Calu3 (cell line): ENCODE measurements around the gene IL17RD. TPM values are rescaled to one million over a fixed set of nuclear protein-coding genes. Genes with fewer than 3 reads are reported as not detected.

ENCODE experiments used
- BruUV-seq: library from RNA; stranded (reverse); fragments of 400-500 nt; replicated peaks from 2 replicates; lab custom pipeline; 2021; lab: Mats Ljungman, UMichigan
- CTCF ChIA-PET: fragments of 300-600 bp; sonication (Branson Sonifier 250); formaldehyde crosslinking; loops from one replicate; lab custom pipeline; 2022; ENCODE audit warnings: antibody characterized with exemption; lab: Charles Lee
- DNase-seq: peaks from one replicate; pipeline ENCODE4 v3.0.0; 2022
- H3K27ac Mint-ChIP-seq: one replicate; pipeline ENCODE4 v1.8.0; 2022; ENCODE audit warnings: mixed read lengths; ENCODE audit not compliant: unreplicated experiment
- H3K27me3 Mint-ChIP-seq: one replicate; pipeline ENCODE4 v1.8.0; 2022; ENCODE audit warnings: mixed read lengths; ENCODE audit not compliant: unreplicated experiment
- H3K36me3 Mint-ChIP-seq: one replicate; pipeline ENCODE4 v1.8.0; 2022; ENCODE audit warnings: mild to moderate bottlenecking, moderate library complexity, mixed read lengths; ENCODE audit not compliant: insufficient read depth, unreplicated experiment
- H3K4me1 Mint-ChIP-seq: one replicate; pipeline ENCODE4 v1.8.0; 2022; ENCODE audit warnings: mild to moderate bottlenecking, low read depth, mixed read lengths; ENCODE audit not compliant: unreplicated experiment
- H3K4me3 Mint-ChIP-seq: one replicate; pipeline ENCODE4 v1.8.0; 2022; ENCODE audit warnings: mild to moderate bottlenecking, low read depth, moderate library complexity, mixed read lengths; ENCODE audit not compliant: unreplicated experiment
- H3K9me3 Mint-ChIP-seq: one replicate; pipeline ENCODE4 v1.8.0; 2022; ENCODE audit warnings: low read depth, mixed read lengths; ENCODE audit not compliant: unreplicated experiment
- CTCF ChIP-seq: fragments of 200-600 bp; IDR thresholded peaks from one replicate; pipeline ENCODE4 v1.8.0; 2022; ENCODE audit warnings: antibody characterized with exemption; ENCODE audit not compliant: unreplicated experiment
- intact Hi-C: fragments of 100-400 bp; cut with micrococcal nuclease; formaldehyde crosslinking; loops from one replicate; pipeline ENCODE4 v1.10.0; 2022; ENCODE audit not compliant: unreplicated experiment
- total RNA-seq: library from RNA; stranded (reverse); gene quantifications from 2 replicates; pipeline ENCODE4 v1.2.3, GENCODE V29; 2022

Gene IL17RD
- total RNA-seq, 1 experiment from 2014 or later, result 2.2 TPM

DNA sequence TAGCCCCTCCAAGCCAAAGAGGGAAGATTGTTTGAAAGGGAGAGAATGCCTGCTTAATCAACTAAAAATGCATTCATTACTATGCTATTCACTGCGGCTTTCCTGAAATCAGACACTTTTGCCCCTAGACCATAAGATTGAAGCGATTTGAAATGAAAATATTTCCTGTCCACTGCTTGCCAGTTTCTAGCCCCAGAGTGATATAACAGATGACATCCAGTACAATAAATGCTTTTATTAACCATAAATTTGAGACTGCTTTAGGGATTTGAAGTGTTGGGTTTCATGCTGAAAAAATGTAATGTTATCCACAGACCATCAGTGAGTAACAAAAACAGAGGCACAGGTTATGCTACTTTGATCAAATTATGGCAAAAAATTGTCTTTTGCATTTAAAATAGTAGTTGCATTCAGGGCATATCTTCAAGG lies 14.1 kb downstream of the IL17RD start:
- no peaks in the 10 kb centered on the region for H3K36me3 Mint-ChIP-seq
- DNase-seq, result no peak
- no peaks in the 10 kb centered on the region for H3K27me3 Mint-ChIP-seq
- H3K27ac Mint-ChIP-seq, result no peak overlapping the region
- no peaks in the 10 kb centered on the region for H3K9me3 Mint-ChIP-seq
- intact Hi-C loops, result no loop called here
- CTCF ChIA-PET, result no interaction called here
- H3K4me1 Mint-ChIP-seq, result no peaks in the 10 kb centered on the region
- TF ChIP-seq CTCF, result no peak
- no peak overlapping the region for H3K4me3 Mint-ChIP-seq
- no TSS peak for BruUV-seq

DNA sequence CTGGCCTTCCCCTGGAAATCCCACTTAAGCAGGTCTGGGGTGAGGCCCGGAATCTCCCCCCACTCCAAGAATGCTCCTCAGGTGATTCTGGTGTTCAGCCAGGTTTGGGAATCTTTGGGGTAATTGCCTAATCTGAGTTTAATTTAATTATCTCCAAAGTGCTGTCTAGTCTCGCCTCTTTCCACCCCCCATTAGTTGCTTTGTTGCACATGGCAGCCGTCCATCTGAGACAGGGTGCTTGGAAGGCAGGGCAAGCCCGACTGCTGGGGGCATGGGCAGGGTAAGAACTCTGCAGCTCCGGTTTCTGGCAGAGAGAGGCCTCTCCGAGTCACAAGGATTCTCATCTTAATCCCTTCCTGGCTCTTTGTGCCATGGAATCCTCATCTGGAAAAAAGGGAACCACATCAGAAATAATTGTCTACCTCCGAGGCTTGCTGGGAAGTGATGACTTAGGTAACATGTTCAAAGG lies 15.0 kb downstream of the IL17RD start:
- Mint-ChIP-seq H3K4me3 (no peak overlapping the region), H3K27ac (no peak overlapping the region), H3K36me3 (no peaks in the 10 kb centered on the region), H3K9me3 (no peaks in the 10 kb centered on the region), H3K27me3 (no peaks in the 10 kb centered on the region), H3K4me1 (no peaks in the 10 kb centered on the region)
- CTCF ChIA-PET, result no interaction called here
- no peak for TF ChIP-seq CTCF
- DNase-seq, result no peak
- BruUV-seq, result no TSS peak
- intact Hi-C loops, result no loop called here

GRCh38 chr3:57147071-57147470 lies 18.1 kb downstream of the IL17RD start:
- Mint-ChIP-seq H3K27ac (no peak overlapping the region), H3K4me3 (no peak overlapping the region), H3K9me3 (no peaks in the 10 kb centered on the region), H3K4me1 (no peaks in the 10 kb centered on the region), H3K27me3 (no peaks in the 10 kb centered on the region), H3K36me3 (no peaks in the 10 kb centered on the region)
- intact Hi-C loops, result no loop called here
- CTCF ChIA-PET, result interaction anchor here (1.2 kb wide), 1 partner anchor 23 kb away, joined by 3 read pairs; no protein-coding TSS in a partner anchor
- no TSS peak for BruUV-seq
- no peak for TF ChIP-seq CTCF
- no peak for DNase-seq

- Mint-ChIP-seq H3K4me1 (no peaks in the 10 kb centered on the region), H3K27me3 (no peaks in the 10 kb centered on the region), H3K4me3 (no peak overlapping the region), H3K9me3 (no peaks in the 10 kb centered on the region), H3K27ac (no peak overlapping the region), H3K36me3 (no peaks in the 10 kb centered on the region)
- no peak for TF ChIP-seq CTCF
- intact Hi-C loops, result no loop called here
- BruUV-seq, result no TSS peak
- no peak for DNase-seq
- CTCF ChIA-PET, result interaction anchor here (1.2 kb wide), 1 partner anchor 22 kb away, joined by 3 read pairs; no protein-coding TSS in a partner anchor
Observed at GRCh38 chr3:57145852-57146251, 19.3 kb downstream of the IL17RD start.
